ENCODE results near the gene SGSM2.

The SGSM2 gene

GRCh38 chr17:2363851-2364762, 26.8 kb downstream of the SGSM2 start:
- Histone ChIP-seq H4K20me1 (ENCODE audit: control insufficient read depth, insufficient read depth, low read depth, low read length) (no peaks in the 10 kb centered on the region), H3K79me2 (ENCODE audit: control insufficient read depth, low read length) (no peaks in the 10 kb centered on the region), H3K27ac (ENCODE audit: low read depth, low read length) (no peak overlapping the region), H3K4me2 (ENCODE audit: low read length) (no peak overlapping the region), H3K4me3 (ENCODE audit: low read length) (no peak overlapping the region), H3K9me2 (replicated peaks; ENCODE audit: control insufficient read depth, low read length) (no peaks in the 10 kb centered on the region), H3K4me1 (ENCODE audit: control insufficient read depth, low read length) (no peaks in the 10 kb centered on the region), H3K36me3 (ENCODE audit: control insufficient read depth, low read length) (no peaks in the 10 kb centered on the region), H3K27me3 (ENCODE audit: control insufficient read depth, low read length) (no peaks in the 10 kb centered on the region), H3F3A (ENCODE audit: control insufficient read depth, insufficient read depth) (no peaks in the 10 kb centered on the region), H3K9me3 (ENCODE audit: control insufficient read depth, insufficient read depth, low read length) (no peaks in the 10 kb centered on the region)
- TF ChIP-seq CTCF (IDR thresholded peaks at IDR 0.05; ENCODE audit: low read depth, low read length, poor library complexity, severe bottlenecking): no peak

DNA sequence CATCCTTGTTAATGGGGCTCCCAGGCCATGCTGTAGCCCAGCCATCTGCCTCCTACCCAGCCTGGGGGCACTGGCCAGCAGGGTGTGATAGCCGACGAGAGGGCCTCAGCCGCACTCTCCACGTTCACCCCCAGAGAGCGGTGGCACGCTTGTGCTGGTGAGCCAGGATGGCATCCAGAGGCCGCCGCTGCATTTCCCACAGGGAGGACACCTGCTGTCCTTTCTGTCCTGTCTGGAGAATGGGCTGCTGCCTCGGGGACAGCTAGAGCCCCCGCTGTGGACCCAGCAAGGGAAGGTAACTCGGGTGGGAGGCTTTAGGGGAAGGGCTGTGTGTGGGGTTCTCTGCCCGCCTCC, 27.4 kb downstream of the SGSM2 start:
- Histone ChIP-seq H3K4me3 (ENCODE audit: low read length) (no peak overlapping the region), H3K27me3 (ENCODE audit: control insufficient read depth, low read length) (no peaks in the 10 kb centered on the region), H3K36me3 (ENCODE audit: control insufficient read depth, low read length) (no peaks in the 10 kb centered on the region), H3K27ac (ENCODE audit: low read depth, low read length) (no peak overlapping the region), H3K4me1 (ENCODE audit: control insufficient read depth, low read length) (no peaks in the 10 kb centered on the region), H3K9me2 (replicated peaks; ENCODE audit: control insufficient read depth, low read length) (no peaks in the 10 kb centered on the region), H3F3A (ENCODE audit: control insufficient read depth, insufficient read depth) (no peaks in the 10 kb centered on the region), H3K9me3 (ENCODE audit: control insufficient read depth, insufficient read depth, low read length) (no peaks in the 10 kb centered on the region), H3K79me2 (ENCODE audit: control insufficient read depth, low read length) (no peaks in the 10 kb centered on the region), H3K4me2 (ENCODE audit: low read length) (no peak overlapping the region), H4K20me1 (ENCODE audit: control insufficient read depth, insufficient read depth, low read depth, low read length) (no peaks in the 10 kb centered on the region)
- TF ChIP-seq CTCF (IDR thresholded peaks at IDR 0.05; ENCODE audit: low read depth, low read length, poor library complexity, severe bottlenecking) (no peak), EZH2phosphoT487 (IDR thresholded peaks at IDR 0.05; ENCODE audit: borderline replicate concordance, low read length) (no peak)

DNA sequence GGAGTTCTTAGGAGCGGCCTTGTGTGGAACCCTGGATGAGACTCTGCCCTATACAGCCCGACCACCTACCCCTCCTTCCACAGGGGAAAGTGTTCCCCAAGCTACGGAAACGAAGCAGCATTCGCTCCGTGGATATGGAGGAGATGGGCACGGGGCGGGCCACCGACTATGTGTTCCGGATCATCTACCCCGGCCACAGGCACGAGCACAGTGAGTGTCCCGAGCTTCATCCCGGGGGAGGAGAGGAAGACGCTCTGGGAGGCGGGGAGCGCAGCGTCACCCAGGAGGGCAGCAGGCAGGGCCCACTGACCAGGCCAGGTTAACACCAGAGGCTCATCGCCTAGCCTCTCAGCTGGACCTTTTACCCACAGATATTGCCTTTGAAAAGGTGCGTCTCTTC, 27.8 kb downstream of the SGSM2 start:
- no peaks in the 10 kb centered on the region for H3K79me2 ChIP-seq (ENCODE audit: control insufficient read depth, low read length)
- TF ChIP-seq CTCF (IDR thresholded peaks at IDR 0.05; ENCODE audit: low read depth, low read length, poor library complexity, severe bottlenecking) (no peak), EZH2phosphoT487 (IDR thresholded peaks at IDR 0.05; ENCODE audit: borderline replicate concordance, low read length) (no peak)
- no peaks in the 10 kb centered on the region for H3K4me1 ChIP-seq (ENCODE audit: control insufficient read depth, low read length)
- no peaks in the 10 kb centered on the region for H3K9me3 ChIP-seq (ENCODE audit: control insufficient read depth, insufficient read depth, low read length)
- H3K9me2 ChIP-seq (replicated peaks; ENCODE audit: control insufficient read depth, low read length): no peaks in the 10 kb centered on the region
- H4K20me1 ChIP-seq (ENCODE audit: control insufficient read depth, insufficient read depth, low read depth, low read length): no peaks in the 10 kb centered on the region
- H3K4me2 ChIP-seq (ENCODE audit: low read length): no peak overlapping the region
- H3K27me3 ChIP-seq (ENCODE audit: control insufficient read depth, low read length): no peaks in the 10 kb centered on the region
- no peaks in the 10 kb centered on the region for H3K36me3 ChIP-seq (ENCODE audit: control insufficient read depth, low read length)
- H3F3A ChIP-seq (ENCODE audit: control insufficient read depth, insufficient read depth): no peaks in the 10 kb centered on the region
- H3K27ac ChIP-seq (ENCODE audit: low read depth, low read length): no peak overlapping the region
- no peak overlapping the region for H3K4me3 ChIP-seq (ENCODE audit: low read length)
